Measurements from ENCODE around the gene FSD1. TPM values are rescaled to one million over a fixed set of nuclear protein-coding genes. Genes with fewer than 3 reads are reported as not detected.

The FSD1 gene
- total RNA-seq (2014; rRNA removed; shearing (Covaris generic)) (19.8 and 20.2 TPM in 2 replicates), total RNA-seq (2022) (21.9 and 23.2 TPM in 2 replicates), Bru-seq, nascent RNA (percentile 41 among the genes with signal in this experiment), BruChase-seq, experiment 1, labeled RNA remaining after a 6-hour chase (percentile 46 among the genes with signal in this experiment), BruChase-seq, experiment 2, labeled RNA remaining after a 2-hour chase (percentile 44 among the genes with signal in this experiment)
- long read RNA-seq, transcript FSD1-201 (13 exons, 1,831 nt), result major isoform, 20 of 42 reads
- long read RNA-seq, partial matches to known transcripts, result 6 of 42 reads
- long read RNA-seq, other reads (novel, unspliced or antisense), result 12 of 42 reads

- no peaks in the 10 kb centered on the region for H3K9me3 ChIP-seq (ENCODE audit: low read length)
- H3K36me3 ChIP-seq (ENCODE audit: insufficient read depth, low read length), result 0 out of 2 replicates have a peak, but pooled peaks cover 4% of the 10 kb centered on the region
- peak within 1 kb of the TSS; percentile 57 for H3K4me2 ChIP-seq (ENCODE audit: low read length)
- TF ChIP-seq EZH2phosphoT487 (IDR thresholded peaks at IDR 0.05; ENCODE audit: borderline replicate concordance, low read depth, low read length), result no peak
- TF ChIP-seq, protein P1, sequence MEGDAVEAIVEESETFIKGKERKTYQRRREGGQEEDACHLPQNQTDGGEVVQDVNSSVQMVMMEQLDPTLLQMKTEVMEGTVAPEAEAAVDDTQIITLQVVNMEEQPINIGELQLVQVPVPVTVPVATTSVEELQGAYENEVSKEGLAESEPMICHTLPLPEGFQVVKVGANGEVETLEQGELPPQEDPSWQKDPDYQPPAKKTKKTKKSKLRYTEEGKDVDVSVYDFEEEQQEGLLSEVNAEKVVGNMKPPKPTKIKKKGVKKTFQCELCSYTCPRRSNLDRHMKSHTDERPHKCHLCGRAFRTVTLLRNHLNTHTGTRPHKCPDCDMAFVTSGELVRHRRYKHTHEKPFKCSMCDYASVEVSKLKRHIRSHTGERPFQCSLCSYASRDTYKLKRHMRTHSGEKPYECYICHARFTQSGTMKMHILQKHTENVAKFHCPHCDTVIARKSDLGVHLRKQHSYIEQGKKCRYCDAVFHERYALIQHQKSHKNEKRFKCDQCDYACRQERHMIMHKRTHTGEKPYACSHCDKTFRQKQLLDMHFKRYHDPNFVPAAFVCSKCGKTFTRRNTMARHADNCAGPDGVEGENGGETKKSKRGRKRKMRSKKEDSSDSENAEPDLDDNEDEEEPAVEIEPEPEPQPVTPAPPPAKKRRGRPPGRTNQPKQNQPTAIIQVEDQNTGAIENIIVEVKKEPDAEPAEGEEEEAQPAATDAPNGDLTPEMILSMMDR (conservative IDR thresholded peaks at IDR 0.05; ENCODE audit: low read length), result no peak
- H3K79me2 ChIP-seq (ENCODE audit: insufficient read depth, low read depth, low read length), result no peaks in the 10 kb centered on the region
- CTCF ChIA-PET (ENCODE audit: unreplicated experiment), result interaction anchor here (0.6 kb wide), 1 partner anchor 97 kb away, joined by 4 read pairs; no protein-coding TSS in a partner anchor
- intact Hi-C loops (cut with micrococcal nuclease; ENCODE audit: unreplicated experiment), result no loop called here
- H3K4me3 ChIP-seq (ENCODE audit: low read depth, low read length, poor library complexity, severe bottlenecking), result peak within 1 kb of the TSS; percentile 70
- peaks cover 13% of the 10 kb centered on the region for H3K4me1 ChIP-seq (ENCODE audit: insufficient read depth, low read length, poor library complexity, severe bottlenecking)
- no peaks in the 10 kb centered on the region for H4K20me1 ChIP-seq (ENCODE audit: insufficient read depth, low read length)
- peak; percentile 77 for DNase-seq (ENCODE audit: low spot score)
- H3K27ac ChIP-seq (ENCODE audit: low read depth, low read length, poor library complexity, severe bottlenecking), result no peak within 1 kb of the TSS
- POLR2A ChIA-PET, result interaction anchor here (0.6 kb wide), 2 partner anchors 10 to 663 kb away, joined by 3 read pairs; no protein-coding TSS in a partner anchor
- H2AFZ ChIP-seq (ENCODE audit: low read length), result peak within 1 kb of the TSS; percentile 68
- no TSS peak for BruUV-seq (replicated peaks)
- H3K9me2 ChIP-seq (ENCODE audit: insufficient read depth, low read length), result no peaks in the 10 kb centered on the region
These were observed at the start of gene FSD1 for GRCh38 chr19:4304538-4305256. FSD1 (plus strand) TSS chr19:4304598; CDS start chr19:4304747, 149 bp downstream.

- Histone ChIP-seq H3K4me3 (ENCODE audit: low read depth, low read length, poor library complexity, severe bottlenecking) (no peak overlapping the region), H3K9me2 (ENCODE audit: insufficient read depth, low read length) (no peaks in the 10 kb centered on the region), H4K20me1 (ENCODE audit: insufficient read depth, low read length) (no peaks in the 10 kb centered on the region), H3K36me3 (ENCODE audit: insufficient read depth, low read length) (peaks cover 86% of the 10 kb centered on the region), H3K27ac (ENCODE audit: low read depth, low read length, poor library complexity, severe bottlenecking) (no peak overlapping the region), H2AFZ (ENCODE audit: low read length) (no peak overlapping the region), H3K79me2 (ENCODE audit: insufficient read depth, low read depth, low read length) (no peaks in the 10 kb centered on the region), H3K9me3 (ENCODE audit: low read length) (peaks cover 17% of the 10 kb centered on the region; the same call in 1 of the 2 replicates), H3K4me1 (ENCODE audit: insufficient read depth, low read length, poor library complexity, severe bottlenecking) (no peaks in the 10 kb centered on the region), H3K4me2 (ENCODE audit: low read length) (no peak overlapping the region)
- POLR2A ChIA-PET, result no interaction called here
- no peak for DNase-seq (ENCODE audit: low spot score)
- intact Hi-C loops (cut with micrococcal nuclease; ENCODE audit: unreplicated experiment), result no loop called here
- BruUV-seq (replicated peaks), result no TSS peak
- CTCF ChIA-PET (ENCODE audit: unreplicated experiment), result no interaction called here
- TF ChIP-seq, protein P1 (conservative IDR thresholded peaks at IDR 0.05; ENCODE audit: low read length), result peak; percentile 67
- TF ChIP-seq EZH2phosphoT487 (IDR thresholded peaks at IDR 0.05; ENCODE audit: borderline replicate concordance, low read depth, low read length), result no peak
These were observed 47.8 kb upstream of the FSD1 start for GRCh38 chr19:4256563-4256962.

Measured in OCI-LY7 (cell line).